GM23338 (cell line): ENCODE measurements around the gene DLG2. TPM values are rescaled to one million over a fixed set of nuclear protein-coding genes. Genes with fewer than 3 reads are reported as not detected.

Experiments
- ATAC-seq: fragments of 200-7000 bp; cut with Tn5 transposase; 3 replicates; pipeline ENCODE4 v1.9.1; 2020
- DNase-seq: peaks from one replicate; pipeline ENCODE4 v3.0.0-alpha.2; 2015; ENCODE audit warnings: low spot score
- H2AFZ ChIP-seq: fragments of 200-600 bp; sonication (generic); 2 replicates; pipeline ENCODE4 v1.8.0; 2016; ENCODE audit warnings: antibody characterized with exemption, mild to moderate bottlenecking, moderate library complexity
- H3F3A ChIP-seq: fragments of 200-600 bp; sonication (generic); replicated peaks from 2 replicates; pipeline ENCODE4 v1.8.0; 2017; ENCODE audit warnings: antibody characterized with exemption, mixed run types, low read depth
- H3K27ac ChIP-seq: fragments of 200-600 bp; sonication (generic); 2 replicates; pipeline ENCODE4 v1.6.1; 2016; ENCODE audit warnings: low read depth
- H3K27me3 ChIP-seq: fragments of 200-600 bp; sonication (generic); 2 replicates; pipeline ENCODE4 v1.8.0; 2016; ENCODE audit warnings: mild to moderate bottlenecking, mixed run types, moderate library complexity; ENCODE audit not compliant: insufficient read depth
- H3K36me3 ChIP-seq: fragments of 200-600 bp; sonication (generic); 2 replicates; pipeline ENCODE4 v1.8.0; 2016; ENCODE audit warnings: mild to moderate bottlenecking; ENCODE audit not compliant: insufficient read depth
- H3K4me1 ChIP-seq: fragments of 200-600 bp; sonication (generic); 2 replicates; pipeline ENCODE4 v1.8.0; 2016; ENCODE audit warnings: mild to moderate bottlenecking, moderate library complexity; ENCODE audit not compliant: insufficient read depth
- H3K4me2 ChIP-seq: fragments of 200-600 bp; sonication (generic); 2 replicates; pipeline ENCODE4 v1.7.1; 2017; ENCODE audit warnings: mixed run types
- H3K4me3 ChIP-seq: fragments of 200-600 bp; sonication (generic); 2 replicates; pipeline ENCODE4 v1.6.1; 2016; ENCODE audit warnings: mixed run types
- H3K79me2 ChIP-seq: fragments of 200-600 bp; sonication (generic); replicated peaks from 2 replicates; pipeline ENCODE4 v1.8.0; 2017; ENCODE audit warnings: mild to moderate bottlenecking; ENCODE audit not compliant: insufficient read depth
- H3K9me2 ChIP-seq: fragments of 200-600 bp; sonication (generic); 2 replicates; pipeline ENCODE4 v1.8.0; 2017; ENCODE audit not compliant: insufficient read depth
- H4K20me1 ChIP-seq: fragments of 200-600 bp; sonication (generic); replicated peaks from 2 replicates; pipeline ENCODE4 v1.8.0; 2017; ENCODE audit warnings: mild to moderate bottlenecking; ENCODE audit not compliant: insufficient read depth
- H3K27ac Mint-ChIP-seq: 2 replicates; pipeline ENCODE4 v1.8.0; 2020; ENCODE audit warnings: inconsistent platforms, mild to moderate bottlenecking, moderate library complexity, mixed read lengths
- H3K27me3 Mint-ChIP-seq: 3 replicates; pipeline ENCODE4 v1.8.0; 2022; ENCODE audit warnings: low read depth, mild to moderate bottlenecking, moderate library complexity, mixed read lengths, inconsistent platforms; ENCODE audit not compliant: insufficient read depth, poor library complexity
- H3K36me3 Mint-ChIP-seq: 3 replicates; pipeline ENCODE4 v1.8.0; 2021; ENCODE audit warnings: low read depth, mild to moderate bottlenecking, inconsistent platforms, moderate library complexity, mixed read lengths
- H3K4me1 Mint-ChIP-seq: 3 replicates; pipeline ENCODE4 v1.8.0; 2020; ENCODE audit warnings: mild to moderate bottlenecking, inconsistent platforms, mixed read lengths
- H3K4me3 Mint-ChIP-seq: 3 replicates; pipeline ENCODE4 v1.8.0; 2021; ENCODE audit warnings: moderate library complexity, mild to moderate bottlenecking, inconsistent platforms, mixed read lengths
- H3K9me3 Mint-ChIP-seq: 3 replicates; pipeline ENCODE4 v1.8.0; 2020; ENCODE audit warnings: moderate library complexity, mild to moderate bottlenecking, inconsistent platforms, mixed read lengths
- CREB1 ChIP-seq: fragments of 250-450 bp; sonication (Bioruptor Pico); IDR thresholded peaks from 2 replicates; pipeline ENCODE4 v1.5.0; 2020; ENCODE audit warnings: low read depth, mild to moderate bottlenecking, moderate library complexity
- CTCF ChIP-seq, 2 experiments: fragments of 200-600 bp in 1 of 2; sonication (generic) in 1 of 2; conservative IDR thresholded peaks; 2 replicates each; pipeline versions ENCODE4 v1.5.1 to v1.6.1; 2016 to 2017; ENCODE audit warnings: antibody characterized with exemption in 2 of 2, low read depth in 2 of 2, mild to moderate bottlenecking in 2 of 2, moderate library complexity in 1 of 2
- ETS1 ChIP-seq: IDR thresholded peaks from 2 replicates; pipeline ENCODE4 v1.6.1; 2016; ENCODE audit warnings: antibody characterized with exemption
- EZH2 ChIP-seq: fragments of 200-600 bp; sonication (generic); IDR thresholded peaks from one replicate; pipeline ENCODE4 v1.8.0; 2017; ENCODE audit warnings: antibody characterized with exemption, mild to moderate bottlenecking, low read depth; ENCODE audit not compliant: unreplicated experiment
- EZH2phosphoT487 ChIP-seq: fragments of 200-600 bp; sonication (generic); IDR thresholded peaks from one replicate; pipeline ENCODE4 v1.8.1; 2018; ENCODE audit warnings: antibody characterized with exemption; ENCODE audit not compliant: unreplicated experiment
- JUNB ChIP-seq: IDR thresholded peaks from one replicate; pipeline ENCODE4 v1.6.1; 2016; ENCODE audit warnings: antibody characterized with exemption; ENCODE audit not compliant: unreplicated experiment
- NANOG ChIP-seq: IDR thresholded peaks from 2 replicates; pipeline ENCODE4 v1.6.1; 2016; ENCODE audit warnings: antibody characterized with exemption, borderline replicate concordance
- POLR2AphosphoS5 ChIP-seq: IDR thresholded peaks from 2 replicates; pipeline ENCODE4 v1.6.1; 2016; ENCODE audit warnings: antibody characterized with exemption, low read depth
- REST ChIP-seq: IDR thresholded peaks from one replicate; pipeline ENCODE4 v1.6.1; 2018; ENCODE audit warnings: antibody characterized with exemption; ENCODE audit not compliant: unreplicated experiment
- STAT1 ChIP-seq: IDR thresholded peaks from one replicate; pipeline ENCODE4 v1.6.1; 2016; ENCODE audit warnings: antibody characterized with exemption; ENCODE audit not compliant: unreplicated experiment
- ZNF114 ChIP-seq: fragments of 250-450 bp; sonication (Bioruptor Pico); IDR thresholded peaks from 2 replicates; pipeline ENCODE4 v1.5.0; 2020; ENCODE audit warnings: mild to moderate bottlenecking, moderate library complexity
- ZNF462 ChIP-seq: fragments of 250-450 bp; sonication (Bioruptor Pico); IDR thresholded peaks from 2 replicates; pipeline ENCODE4 v1.5.0; 2020; ENCODE audit warnings: mild to moderate bottlenecking, moderate library complexity
- polyA plus RNA-seq: library from polyadenylated mRNA; unstranded; fragments of >200 nt; fragmentation: Nextera tagmentation; extraction: Ambion mirVana; gene quantifications from 2 replicates; pipeline ENCODE4 v1.2.1, GENCODE V29; 2016
- total RNA-seq: library from RNA; depleted of rRNA; stranded (reverse); fragments of >200 nt; shearing (Covaris generic); gene quantifications from 2 replicates; pipeline ENCODE4 v1.2.3, GENCODE V29; 2014

DLG2 gene
- total and polyA plus RNA-seq, 2 experiments from 2014 or later, result 19.8 to 21.5 TPM

GRCh38 chr11:83684071-83684470 lies 1943.1 kb downstream of the DLG2 start (continued):
- TF ChIP-seq JUNB (no peak), ZNF114 (CRISPR knock-in tag) (no peak), ZNF462 (CRISPR knock-in tag) (no peak), EZH2phosphoT487 (no peak)

GRCh38 chr11:83682611-83682973 lies 1944.6 kb downstream of the DLG2 start:
- Histone ChIP-seq H3K4me3 (no peak overlapping the region), H3K36me3 (no peaks in the 10 kb centered on the region), H3K27me3 (no peaks in the 10 kb centered on the region), H4K20me1 (no peaks in the 10 kb centered on the region), H3K4me1 (peaks cover 27% of the 10 kb centered on the region), H3K4me2 (no peak overlapping the region), H2AFZ (no peak overlapping the region), H3K27ac (no peak overlapping the region; the same call in 1 of the 2 replicates), H3F3A (no peaks in the 10 kb centered on the region), H3K79me2 (0 out of 2 replicates have a peak, but pooled peaks cover 5% of the 10 kb centered on the region), H3K9me2 (no peaks in the 10 kb centered on the region)
- H3K27me3 Mint-ChIP-seq, result no peaks in the 10 kb centered on the region
- DNase-seq, result no peak
- H3K36me3 Mint-ChIP-seq, result no peaks in the 10 kb centered on the region
- no peaks in the 10 kb centered on the region for H3K9me3 Mint-ChIP-seq
- H3K27ac Mint-ChIP-seq, result no peak overlapping the region
- no peak overlapping the region for H3K4me3 Mint-ChIP-seq
- peaks cover 29% of the 10 kb centered on the region for H3K4me1 Mint-ChIP-seq
- ATAC-seq, result no peak
- no peak for TF ChIP-seq STAT1
- no peak for TF ChIP-seq JUNB
- TF ChIP-seq CTCF (conservative IDR thresholded peaks at IDR 0.05; ENCODE audit: low read depth in 2 of 2), result no peak
- no peak for TF ChIP-seq EZH2phosphoT487
- TF ChIP-seq NANOG, result no peak
- no peak for TF ChIP-seq POLR2AphosphoS5
- TF ChIP-seq REST, result no peak
- TF ChIP-seq CREB1 (CRISPR knock-in tag), result no peak
- TF ChIP-seq ZNF114 (CRISPR knock-in tag), result no peak
- TF ChIP-seq EZH2, result no peak
- no peak for TF ChIP-seq ETS1
